Measurements from ENCODE around the gene XKR3.
"Not testable (repeated sequence)": the region's sequence is repeated elsewhere in the genome, so short reads cannot be mapped to it uniquely, and the experiment has no call there.

Gene XKR3

DNA sequence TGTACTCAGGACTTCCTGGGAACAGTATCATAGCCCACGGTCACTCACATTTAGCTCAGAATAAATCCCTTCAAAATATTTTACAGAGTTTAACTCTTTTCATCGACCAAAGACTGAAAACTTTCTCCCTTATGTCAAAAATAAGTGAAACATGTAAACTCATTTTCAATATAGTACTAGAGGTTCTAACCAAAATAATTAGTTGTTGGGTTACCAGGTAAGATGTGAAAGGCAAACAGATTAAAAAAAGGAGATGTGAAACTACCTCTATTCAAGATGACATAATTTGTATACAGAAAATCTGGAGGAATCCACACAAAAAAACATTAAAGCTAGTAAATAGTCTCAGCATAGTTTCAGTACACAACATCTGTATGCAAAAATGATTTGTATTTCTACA is 20.3 kb downstream of the XKR3 start:
- no peak for DNase-seq (ENCODE audit: low read depth)

DNA sequence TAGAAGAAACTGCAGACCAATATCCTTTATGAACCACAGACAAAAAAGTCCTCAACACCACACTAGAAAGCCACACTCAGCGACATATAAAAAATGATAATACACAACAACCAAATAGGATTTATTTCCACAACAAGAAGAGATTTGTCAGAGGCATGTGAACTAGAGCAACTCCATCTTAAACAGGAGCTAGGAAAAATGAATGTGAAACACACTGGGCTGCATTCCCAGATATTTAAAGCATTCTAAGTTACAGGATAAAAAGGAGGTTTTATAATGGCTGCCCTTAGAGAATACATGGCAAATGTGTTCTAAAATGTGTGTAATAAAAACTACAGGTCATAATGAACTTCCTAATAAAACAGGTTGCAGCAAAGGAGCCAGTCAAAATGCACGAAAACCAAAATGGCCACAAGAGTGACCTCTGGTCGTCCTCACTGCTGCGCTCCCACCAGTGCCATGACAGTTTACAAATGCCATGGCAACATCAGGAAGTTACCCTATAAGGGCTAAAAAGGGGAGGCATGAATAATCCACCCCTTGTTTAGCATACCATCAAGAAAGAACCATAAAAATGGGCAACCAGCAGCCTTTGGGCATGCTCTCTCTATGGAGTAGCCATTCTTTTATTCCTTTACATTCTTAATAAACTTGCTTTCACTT is 21.8 kb downstream of the XKR3 start:
- DNase-seq (ENCODE audit: low read depth), result no peak

DNA sequence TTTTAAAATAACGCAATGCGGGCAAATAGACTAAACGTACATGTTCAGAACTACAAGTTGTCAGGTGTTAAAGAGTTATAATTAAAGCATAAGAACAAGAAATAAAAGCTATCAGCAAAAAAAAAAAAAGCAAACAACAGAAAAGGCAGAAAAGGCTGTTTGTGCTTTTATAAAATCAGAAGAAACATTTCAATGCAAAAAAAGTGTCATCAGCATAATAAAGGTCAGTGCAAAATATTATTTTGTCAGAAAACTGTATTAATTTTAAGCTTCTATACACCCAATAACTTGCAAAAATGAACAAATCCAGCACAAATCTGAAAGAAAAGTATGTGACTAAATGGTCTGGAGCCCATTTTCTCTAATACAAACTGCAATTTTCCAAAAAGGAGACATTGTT is 23.6 kb downstream of the XKR3 start:
- no peak for DNase-seq (ENCODE audit: low read depth)

DNA sequence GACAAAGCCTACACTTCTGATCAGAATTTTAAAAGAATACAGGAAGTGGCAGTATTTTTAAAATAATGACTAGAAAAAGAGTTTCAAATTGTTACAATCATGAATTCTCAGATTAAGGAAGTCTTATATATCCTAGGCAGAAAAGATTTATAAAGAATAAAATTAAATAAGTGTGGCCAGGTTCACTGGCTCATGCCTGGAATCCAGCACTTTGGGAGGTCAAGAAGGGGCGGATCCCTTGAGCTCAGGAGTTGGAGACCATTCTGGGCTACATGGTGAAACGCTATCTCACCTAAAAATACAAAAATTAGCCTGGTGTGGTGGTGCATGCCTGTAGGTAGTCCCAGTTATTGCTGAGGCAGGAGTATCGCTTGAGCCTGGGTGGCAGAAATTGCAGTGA is 24.1 kb downstream of the XKR3 start:
- DNase-seq (ENCODE audit: low read depth), result no peak

DNA sequence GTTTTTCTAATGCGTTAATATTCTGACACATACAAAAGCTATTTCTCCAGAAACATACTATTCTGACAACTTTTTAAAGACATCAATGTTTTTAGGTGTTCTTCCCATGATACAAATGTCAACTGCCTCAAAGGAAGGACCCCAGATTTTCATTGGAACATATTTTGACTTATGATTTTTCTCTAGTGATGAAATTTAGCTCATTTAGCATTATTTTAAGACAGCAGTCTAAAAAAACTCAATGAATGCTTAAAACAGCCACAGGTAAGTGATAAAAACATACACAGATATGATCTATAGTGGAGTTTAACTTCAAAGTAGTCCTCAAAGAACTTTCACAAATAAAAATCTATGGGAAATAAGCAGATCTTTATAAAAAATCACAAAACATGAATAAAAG is 24.9 kb downstream of the XKR3 start:
- no peak for DNase-seq (ENCODE audit: low read depth)

DNA sequence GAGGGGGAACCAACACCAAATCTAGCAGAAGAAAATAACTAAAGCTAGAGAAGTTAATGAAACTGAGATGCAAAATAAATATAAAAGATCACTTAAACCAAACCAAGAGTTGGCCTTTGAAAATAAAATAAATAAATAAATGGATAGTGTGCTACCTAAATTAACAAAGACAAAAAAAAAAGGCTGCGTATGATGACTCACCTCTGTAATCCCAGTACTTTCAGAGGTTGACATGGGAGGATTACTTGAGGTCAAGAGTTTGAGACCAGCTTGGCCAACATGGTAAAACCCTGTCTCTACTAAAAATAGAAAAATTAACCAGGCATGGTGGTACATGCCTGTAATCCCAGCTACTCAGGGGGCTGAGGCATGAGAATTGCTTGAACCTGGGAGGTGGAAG is 29.7 kb downstream of the XKR3 start:
- DNase-seq (ENCODE audit: low read depth), result not testable (repeated sequence)

DNA sequence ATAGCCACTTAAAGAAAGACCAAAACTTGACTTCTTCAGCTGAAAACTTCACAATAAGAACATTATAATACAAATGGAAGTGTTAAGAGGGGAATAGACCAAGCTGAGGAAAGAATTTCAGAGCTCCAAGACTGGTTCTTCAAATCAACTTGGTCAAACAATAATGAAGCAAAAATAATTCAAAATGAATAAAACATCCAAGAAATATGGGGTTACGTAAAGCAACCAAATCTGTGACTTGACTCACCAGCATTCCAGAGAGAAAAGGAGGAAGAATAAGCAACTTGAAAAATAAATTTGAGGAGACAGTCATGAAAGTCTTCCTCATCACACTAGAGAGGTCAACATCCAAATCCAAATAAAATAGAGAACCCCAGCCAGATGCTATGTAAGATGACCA is 31.4 kb downstream of the XKR3 start:
- DNase-seq (ENCODE audit: low read depth), result no peak

DNA sequence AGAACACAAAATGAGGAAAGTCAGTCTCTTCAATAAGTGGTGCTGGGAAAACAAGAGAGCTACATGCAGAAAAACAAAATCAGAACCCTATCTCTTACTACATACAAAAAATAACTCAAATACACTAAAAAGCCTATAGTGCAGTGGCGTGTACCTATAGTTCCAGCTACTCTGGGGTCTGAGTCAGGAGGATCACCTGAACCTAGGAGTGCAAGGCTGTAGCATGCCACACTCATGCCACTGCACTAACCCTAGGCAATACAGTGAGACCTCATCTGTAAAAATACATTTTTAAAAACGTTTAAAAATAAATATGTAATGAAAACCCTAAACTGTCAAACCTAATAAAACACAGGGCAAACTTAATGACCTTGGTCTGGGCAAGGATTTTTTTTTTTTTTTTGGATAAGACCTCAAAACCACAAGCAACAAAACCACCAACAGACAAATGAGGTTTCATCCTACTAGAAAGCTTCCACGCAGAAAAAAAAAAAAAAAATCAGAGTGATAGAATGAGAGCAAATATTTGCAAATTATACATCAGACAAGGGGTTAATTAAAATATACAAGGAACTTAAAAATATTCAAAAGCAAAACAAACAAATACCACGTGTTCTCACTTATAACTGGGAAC is 35.2 kb downstream of the XKR3 start:
- no peak for DNase-seq (ENCODE audit: low read depth)

DNA sequence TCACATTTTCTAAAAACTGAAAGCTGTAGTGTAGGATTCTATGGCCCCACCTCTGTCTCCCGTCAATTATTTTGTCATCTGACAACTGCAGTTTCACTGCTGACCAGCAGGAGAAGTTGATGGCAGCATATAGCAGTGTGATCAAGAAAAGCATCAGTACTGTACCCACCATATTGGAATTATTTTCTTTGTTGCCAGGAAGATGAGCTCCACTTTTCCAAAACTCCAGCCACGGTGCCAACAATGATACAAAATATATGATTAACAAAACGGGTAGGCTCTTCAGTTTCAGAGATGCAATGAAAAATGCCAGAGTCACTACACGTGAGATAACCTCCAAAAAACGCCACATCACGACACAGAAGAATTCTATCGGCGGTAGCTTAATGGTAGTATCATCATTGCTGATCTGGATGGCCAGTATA is 41.3 kb downstream of the XKR3 start:
- DNase-seq (ENCODE audit: low read depth), result no peak

DNA sequence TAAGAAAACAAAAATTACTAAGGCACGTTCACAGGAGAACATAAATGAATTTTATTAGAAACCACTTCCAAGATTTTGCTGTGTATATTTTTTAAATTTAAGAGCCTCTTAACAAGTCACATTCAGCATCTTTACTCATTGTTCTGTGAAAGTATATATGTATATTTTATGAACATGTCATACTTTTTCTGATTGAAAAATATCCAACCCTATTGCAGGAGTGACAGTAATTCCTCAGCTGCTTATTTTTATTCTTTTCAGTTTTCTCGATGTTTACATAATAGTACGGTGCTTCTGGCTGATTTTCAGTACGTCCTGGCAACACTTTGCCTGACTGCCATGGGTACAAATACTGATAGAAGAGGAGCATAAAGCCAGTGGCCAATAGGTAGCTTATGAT is 41.8 kb downstream of the XKR3 start:
- no peak for DNase-seq (ENCODE audit: low read depth)

DNA sequence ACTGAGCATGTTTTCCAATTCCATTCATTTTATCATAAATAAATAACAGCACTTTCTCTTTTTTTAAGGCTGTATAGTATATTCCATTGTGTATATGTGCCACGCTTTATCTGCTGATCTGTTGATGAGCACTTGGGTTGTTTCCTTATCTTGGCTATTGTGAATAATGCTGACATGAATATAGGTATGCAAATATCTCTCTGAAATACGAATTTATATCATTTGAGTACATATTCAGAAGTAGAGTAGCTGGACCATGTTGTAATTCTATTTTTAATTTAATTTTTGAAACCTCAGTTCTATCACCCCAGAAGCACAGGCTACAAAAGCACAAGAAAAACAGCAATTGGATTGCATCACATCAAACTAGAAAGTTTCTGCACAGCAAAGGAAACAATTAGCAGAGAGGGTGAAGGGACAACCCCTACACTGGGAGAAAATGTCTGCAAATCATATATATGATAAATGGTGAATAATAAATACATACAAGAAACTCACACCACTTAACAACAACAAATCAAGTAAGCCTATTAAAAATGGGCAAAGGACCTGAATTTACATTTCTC is 43.4 kb downstream of the XKR3 start:
- DNase-seq (ENCODE audit: low read depth), result no peak

DNA sequence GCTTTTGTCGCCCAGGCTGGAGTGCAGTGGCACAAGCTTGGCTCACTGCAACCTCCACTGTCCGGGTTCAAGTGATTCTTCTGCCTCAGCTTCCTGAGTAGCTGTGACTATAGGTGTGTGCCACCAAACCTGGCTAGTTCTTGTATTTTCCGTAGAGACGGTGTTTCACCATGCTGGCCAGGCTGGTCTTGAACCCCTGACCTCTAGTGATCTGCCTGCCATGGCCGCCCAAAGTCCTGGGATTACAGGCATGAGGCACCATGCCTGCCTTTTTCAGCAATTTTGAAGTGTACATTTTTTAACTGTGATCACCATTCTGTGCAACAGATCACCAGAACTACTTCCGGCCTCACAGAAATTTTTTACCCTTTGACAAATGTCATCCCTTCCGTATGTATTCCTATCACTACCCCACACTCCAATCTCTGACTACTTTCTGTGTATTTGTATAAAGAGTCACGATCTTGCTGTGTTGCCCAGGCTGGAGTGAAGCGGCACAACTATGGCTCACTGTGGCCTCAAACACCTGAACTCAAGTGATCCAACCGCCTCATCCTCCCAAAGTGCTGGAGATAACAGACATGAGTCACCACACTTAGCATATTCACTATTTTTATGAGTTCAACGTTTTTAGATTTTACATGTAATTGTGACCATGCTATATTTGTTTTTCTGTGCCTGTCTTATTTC is 44.0 kb downstream of the XKR3 start:
- no peak for DNase-seq (ENCODE audit: low read depth)

DNA sequence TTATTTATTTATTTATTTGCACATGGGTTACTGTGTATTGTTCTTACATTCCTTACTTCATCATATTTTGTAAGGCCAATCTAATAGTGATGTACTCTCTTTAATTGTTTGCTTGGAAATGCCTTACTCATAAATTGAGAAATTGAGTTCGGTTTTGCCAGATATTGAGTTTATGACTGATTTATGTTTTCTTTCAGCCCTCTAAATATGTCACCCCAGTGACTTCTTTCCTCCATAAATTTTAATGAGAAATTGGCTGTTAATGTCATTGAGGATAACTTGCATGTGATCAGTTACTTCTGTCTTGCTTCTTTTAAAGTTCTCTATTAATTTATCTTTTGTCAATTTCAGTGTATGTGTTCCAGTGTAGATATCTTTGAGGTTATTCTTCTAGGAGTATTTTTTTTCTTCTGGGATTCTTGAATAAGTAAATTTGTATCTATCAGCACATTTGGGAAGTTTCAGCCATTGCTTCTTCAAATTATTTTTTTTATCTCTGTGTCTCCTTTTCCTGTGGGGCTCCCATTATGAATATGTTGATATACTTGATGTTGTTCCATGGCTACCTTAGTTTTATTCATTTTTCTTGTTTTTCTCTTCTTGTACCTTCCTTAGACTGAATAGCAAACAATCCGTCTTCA is 47.8 kb downstream of the XKR3 start:
- no peak for DNase-seq (ENCODE audit: low read depth)

DNA sequence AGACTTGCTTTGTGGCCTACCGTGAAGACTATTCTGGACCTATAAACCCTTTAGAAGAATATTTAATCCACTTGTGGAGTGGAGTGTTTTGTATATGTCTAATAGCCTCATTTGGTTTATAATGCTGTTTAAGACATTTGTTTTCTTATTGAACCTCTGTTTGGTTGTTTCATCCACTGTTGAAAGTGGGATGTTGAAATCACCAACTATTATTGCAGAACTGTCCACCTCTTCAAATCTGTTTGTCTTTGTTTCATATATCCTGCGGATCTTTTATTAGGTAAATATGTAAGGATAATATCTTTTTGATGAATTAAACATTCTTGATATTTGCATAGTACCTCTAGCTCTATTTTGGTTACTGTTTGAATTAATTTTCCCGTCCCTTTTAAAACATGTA is 49.1 kb downstream of the XKR3 start:
- DNase-seq (ENCODE audit: low read depth), result no peak

DNA sequence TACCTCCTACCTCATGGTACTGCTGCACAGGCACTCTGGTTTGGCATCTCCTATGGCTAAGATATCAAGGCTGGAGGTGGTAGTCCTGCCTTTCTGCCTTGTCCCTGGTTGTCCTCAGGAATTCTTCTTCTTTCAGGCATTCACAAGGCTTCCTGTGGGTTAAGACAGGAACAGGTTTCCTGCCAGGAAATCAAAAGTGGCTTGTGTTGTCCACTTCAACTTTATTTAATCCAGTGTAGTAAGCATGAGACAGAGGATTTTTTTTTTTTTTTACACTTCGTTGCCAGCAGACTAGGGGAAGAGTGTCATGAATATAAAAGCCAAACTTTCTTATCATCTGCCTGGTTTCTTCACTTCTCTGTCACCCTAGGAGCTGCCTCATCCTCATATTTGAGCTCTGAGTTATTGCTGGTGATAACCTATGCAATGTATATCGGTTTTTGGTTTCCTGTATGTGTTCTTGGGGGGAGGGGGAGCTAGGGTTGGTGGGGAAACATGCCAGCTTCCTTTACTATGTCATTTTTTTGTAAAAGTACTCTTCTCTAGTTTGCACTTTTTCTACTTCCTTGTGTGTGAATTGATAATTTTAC is 50.2 kb downstream of the XKR3 start:
- DNase-seq (ENCODE audit: low read depth), result no peak

DNA sequence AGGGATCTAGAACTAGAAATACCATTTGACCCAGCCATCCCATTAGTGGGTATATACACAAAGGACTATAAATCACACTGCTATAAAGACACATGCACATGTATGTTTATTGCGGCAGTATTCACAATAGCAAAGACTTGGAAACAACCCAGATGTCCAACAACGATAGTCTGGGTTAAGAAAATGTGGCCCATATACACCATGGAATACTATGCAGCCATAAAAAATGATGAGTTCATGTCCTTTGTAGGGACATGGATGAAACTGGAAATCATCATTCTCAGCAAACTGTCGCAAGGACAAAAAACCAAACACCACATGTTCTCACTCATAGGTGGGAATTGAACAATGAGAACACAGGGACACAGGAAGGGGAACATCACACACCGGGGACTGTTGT is 53.6 kb downstream of the XKR3 start:
- DNase-seq (ENCODE audit: low read depth), result not testable (repeated sequence)

DNA sequence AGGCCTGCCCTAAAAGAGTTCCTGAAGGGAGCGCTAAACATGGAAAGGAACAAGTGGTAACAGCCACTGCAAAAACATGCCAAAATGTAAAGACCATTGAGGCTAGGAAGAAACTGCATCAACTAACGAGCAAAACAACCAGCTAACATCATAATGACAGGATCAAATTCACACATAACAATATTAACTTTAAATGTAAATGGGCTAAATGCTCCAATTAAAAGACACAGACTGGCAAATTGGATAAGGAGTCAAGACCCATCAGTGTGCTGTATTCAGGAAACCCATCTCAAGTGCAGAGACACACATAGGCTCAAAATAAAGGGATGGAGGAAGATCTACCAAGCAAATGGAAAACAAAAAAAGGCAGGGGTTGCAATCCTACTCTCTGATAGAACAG is 57.3 kb downstream of the XKR3 start:
- not testable (repeated sequence) for DNase-seq (ENCODE audit: low read depth)

DNA sequence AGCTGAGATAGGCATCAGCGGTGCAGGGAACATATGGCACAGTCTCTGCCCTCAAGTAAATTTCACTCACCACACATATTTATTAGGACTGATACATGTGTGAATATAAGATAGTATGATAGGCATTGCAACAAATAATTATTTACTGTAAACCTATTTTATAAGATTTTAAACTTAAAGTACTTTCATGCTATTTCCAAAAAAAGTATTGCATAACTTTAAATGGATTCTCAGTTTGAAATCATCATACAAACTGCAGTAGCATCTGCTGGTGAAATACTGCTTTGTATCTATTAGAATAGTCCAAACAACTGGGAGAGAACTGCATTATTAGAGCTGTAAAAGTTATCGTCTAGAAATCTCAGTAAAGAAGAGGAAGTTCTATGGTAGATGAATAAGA is 63.0 kb downstream of the XKR3 start:
- DNase-seq (ENCODE audit: low read depth), result not testable (repeated sequence)

DNA sequence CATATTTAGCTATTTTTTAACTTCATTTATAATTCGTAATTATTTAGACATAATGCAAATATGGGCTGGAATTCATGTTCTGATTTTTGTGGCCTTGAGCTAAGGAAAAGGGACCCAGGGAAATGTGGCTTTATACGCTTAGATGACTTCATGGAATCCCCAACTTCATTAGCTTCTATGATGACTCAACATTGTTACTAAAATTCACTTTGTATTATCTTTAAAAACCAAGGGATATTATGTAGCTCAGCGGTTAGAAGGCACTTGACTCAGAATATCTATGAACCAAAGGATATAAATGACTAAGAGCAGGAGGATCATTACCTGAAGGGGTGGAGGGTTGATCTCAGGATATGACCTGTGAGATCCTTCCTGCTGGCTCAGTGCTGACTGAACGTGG is 64.8 kb downstream of the XKR3 start:
- not testable (repeated sequence) for DNase-seq (ENCODE audit: low read depth)

DNA sequence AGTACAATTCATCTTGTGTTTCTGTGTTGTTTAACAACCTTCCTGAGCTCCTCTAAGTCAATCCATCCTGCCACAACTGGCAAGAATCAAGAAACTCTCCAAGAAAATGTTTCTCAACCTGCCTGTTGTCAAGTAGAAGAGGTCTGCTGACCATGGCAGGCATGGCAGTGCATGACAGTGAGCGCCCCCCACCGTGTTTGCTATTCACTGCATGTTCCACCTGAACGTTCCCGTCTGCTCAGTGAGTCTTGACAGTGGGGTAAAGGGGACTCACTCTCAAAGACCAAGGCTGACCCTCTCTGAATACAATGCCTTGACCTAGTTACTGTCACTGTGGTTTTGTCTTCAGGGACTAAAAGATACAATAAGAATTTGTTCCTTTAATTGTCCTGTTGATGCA is 75.9 kb downstream of the XKR3 start:
- not testable (repeated sequence) for DNase-seq (ENCODE audit: low read depth)

DNA sequence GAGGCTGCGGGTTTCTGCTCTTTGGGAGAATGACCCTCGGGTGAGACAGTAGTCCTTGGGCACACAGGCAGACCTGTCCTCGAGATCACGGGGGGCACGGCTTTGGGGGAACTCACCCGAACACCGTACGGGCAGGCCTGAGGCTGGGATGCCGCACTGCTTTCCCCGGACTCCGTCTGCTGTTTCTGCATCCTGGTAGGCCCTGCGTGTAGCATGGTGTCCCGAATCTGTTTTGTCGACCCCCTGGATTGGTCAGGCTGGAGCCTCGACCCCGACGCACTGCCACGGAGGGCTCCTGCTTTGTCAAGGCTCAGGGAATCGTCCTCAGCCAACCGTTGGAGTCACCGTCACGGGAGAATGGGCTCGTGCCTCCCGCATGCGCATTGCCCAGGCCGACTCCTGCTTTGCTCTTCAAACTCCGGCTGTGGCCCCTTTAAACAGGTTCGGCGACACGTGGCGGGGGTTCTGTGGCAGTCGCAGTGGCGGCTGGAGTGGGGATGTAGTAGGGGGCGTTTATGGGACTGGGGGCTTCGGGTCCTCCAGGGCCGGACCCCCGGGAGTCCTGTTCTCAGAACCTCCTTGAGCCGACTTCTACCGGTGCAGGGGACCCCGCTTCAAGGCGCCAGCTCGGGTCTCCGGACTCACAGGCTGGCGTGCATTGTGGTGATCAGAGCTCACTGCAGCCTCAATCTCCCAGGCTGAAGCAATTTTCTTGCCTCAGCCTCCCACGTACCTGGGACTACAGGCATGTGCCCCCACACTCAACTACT is 76.9 kb downstream of the XKR3 start:
- not testable (repeated sequence) for DNase-seq (ENCODE audit: low read depth)

Data from activated T-helper 1 cell treated with Interleukin-2 at 50 U/mL for 16 hours (primary cell).